ENCODE data around the gene CNTNAP2. TPM values are rescaled to one million over a fixed set of nuclear protein-coding genes. Genes with fewer than 3 reads are reported as not detected.

Gene CNTNAP2
- total RNA-seq, 3 donors from 2014 or later (not counting 1 experiment from before 2014, with no cell fraction given): 0.18 to 1.1 TPM; not detected in 1

DNA sequence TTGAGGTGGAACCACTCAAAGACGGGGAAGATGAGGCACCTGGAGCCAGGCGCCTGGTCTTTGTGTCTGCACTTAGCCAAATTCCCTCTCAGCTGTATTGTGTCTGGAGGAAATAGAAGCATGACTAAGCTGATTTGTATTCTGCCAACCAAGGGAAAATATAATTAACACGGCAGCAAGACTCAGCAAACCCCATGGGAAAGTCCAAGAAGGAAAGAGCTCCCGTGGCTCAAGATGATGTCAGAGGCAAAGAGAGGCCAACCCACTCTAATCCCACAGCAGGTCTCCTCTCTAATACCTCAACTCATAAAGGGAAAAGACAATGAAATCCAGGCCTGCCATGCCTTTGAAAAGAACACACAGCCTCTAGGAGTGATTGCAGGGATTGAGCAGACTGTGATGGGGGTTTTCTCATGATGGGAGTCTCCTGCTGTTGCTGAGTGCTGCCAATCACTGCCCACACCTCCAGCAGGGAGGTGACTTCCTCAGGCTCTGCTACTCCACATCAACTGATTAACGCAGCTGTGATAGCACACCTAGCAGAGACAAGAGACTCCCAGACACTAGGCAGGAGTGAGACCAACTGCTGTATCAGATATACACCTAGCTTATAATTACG lies 2218.5 kb downstream of the CNTNAP2 start:
- Mint-ChIP-seq H3K4me1 (peaks cover 13 to 26% of the 10 kb centered on the region in 2 donors), H3K27ac (no peak overlapping the region), H3K27me3 (ENCODE audit: low read depth in 2 of 2) (peaks cover 42 to 65% of the 10 kb centered on the region in 2 donors), H3K36me3 (no peaks in the 10 kb centered on the region), H3K9me3 (peaks cover 11 to 15% of the 10 kb centered on the region in 2 donors), H3K4me3 (no peak overlapping the region)
- TF ChIP-seq, protein P1, sequence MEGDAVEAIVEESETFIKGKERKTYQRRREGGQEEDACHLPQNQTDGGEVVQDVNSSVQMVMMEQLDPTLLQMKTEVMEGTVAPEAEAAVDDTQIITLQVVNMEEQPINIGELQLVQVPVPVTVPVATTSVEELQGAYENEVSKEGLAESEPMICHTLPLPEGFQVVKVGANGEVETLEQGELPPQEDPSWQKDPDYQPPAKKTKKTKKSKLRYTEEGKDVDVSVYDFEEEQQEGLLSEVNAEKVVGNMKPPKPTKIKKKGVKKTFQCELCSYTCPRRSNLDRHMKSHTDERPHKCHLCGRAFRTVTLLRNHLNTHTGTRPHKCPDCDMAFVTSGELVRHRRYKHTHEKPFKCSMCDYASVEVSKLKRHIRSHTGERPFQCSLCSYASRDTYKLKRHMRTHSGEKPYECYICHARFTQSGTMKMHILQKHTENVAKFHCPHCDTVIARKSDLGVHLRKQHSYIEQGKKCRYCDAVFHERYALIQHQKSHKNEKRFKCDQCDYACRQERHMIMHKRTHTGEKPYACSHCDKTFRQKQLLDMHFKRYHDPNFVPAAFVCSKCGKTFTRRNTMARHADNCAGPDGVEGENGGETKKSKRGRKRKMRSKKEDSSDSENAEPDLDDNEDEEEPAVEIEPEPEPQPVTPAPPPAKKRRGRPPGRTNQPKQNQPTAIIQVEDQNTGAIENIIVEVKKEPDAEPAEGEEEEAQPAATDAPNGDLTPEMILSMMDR (IDR thresholded peaks at IDR 0.05): no peak
- Histone ChIP-seq H3K4me1 (ENCODE audit: control insufficient read depth, insufficient read depth, low read length) (peaks cover 9% of the 10 kb centered on the region), H3K9me3 (ENCODE audit: control insufficient read depth, insufficient read depth, low read length) (peaks cover 4% of the 10 kb centered on the region), H3K4me3 (ENCODE audit: low read length) (no peak overlapping the region), H3K36me3 (ENCODE audit: control insufficient read depth, insufficient read depth, low read length) (no peaks in the 10 kb centered on the region), H3K27me3 (ENCODE audit: control insufficient read depth, insufficient read depth, low read length) (peaks cover 13% of the 10 kb centered on the region), H3K27ac (ENCODE audit: low read length) (no peak overlapping the region)
- 45% methylated on average over 6 of the region's 6 CpGs for WGBS (ENCODE audit: insufficient coverage)
- ATAC-seq (no peak), DNase-seq (no peak)
- intact Hi-C loops (cut with micrococcal nuclease): no loop called here

DNA sequence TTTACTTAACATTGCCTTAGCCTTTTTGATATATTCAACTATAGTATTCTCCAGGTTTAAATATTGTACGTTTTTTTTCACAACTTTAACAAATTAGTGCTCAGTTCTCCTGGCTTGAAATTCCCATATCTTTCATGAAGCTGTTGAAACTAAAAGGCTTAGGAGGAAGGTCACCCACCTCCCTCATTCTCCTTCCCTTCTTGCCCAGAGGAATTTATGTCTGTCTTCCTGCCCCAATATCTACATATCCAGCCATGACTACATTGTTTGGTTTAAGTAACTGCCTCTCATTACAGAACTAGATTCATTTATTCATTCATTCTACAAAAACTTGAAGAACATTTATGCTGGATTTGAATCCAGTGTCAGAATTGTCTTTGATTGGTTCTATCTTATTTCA lies 2219.2 kb downstream of the CNTNAP2 start:
- intact Hi-C loops (cut with micrococcal nuclease): no loop called here
- Mint-ChIP-seq H3K36me3 (no peaks in the 10 kb centered on the region), H3K27ac (no peak overlapping the region), H3K4me1 (peaks cover 13 to 23% of the 10 kb centered on the region in 2 donors), H3K27me3 (ENCODE audit: low read depth in 2 of 2) (peaks cover 46 to 71% of the 10 kb centered on the region in 2 donors), H3K9me3 (peaks cover 6 to 8% of the 10 kb centered on the region in 2 donors), H3K4me3 (no peak overlapping the region)
- Histone ChIP-seq H3K27me3 (ENCODE audit: control insufficient read depth, insufficient read depth, low read length) (peaks cover 19% of the 10 kb centered on the region), H3K4me1 (ENCODE audit: control insufficient read depth, insufficient read depth, low read length) (peaks cover 9% of the 10 kb centered on the region), H3K4me3 (ENCODE audit: low read length) (no peak overlapping the region), H3K27ac (ENCODE audit: low read length) (no peak overlapping the region), H3K9me3 (ENCODE audit: control insufficient read depth, insufficient read depth, low read length) (peaks cover 4% of the 10 kb centered on the region), H3K36me3 (ENCODE audit: control insufficient read depth, insufficient read depth, low read length) (no peaks in the 10 kb centered on the region)
- DNase-seq (no peak), ATAC-seq (no peak)
- WGBS (ENCODE audit: insufficient coverage): 83% methylated on average over 1 of the region's 1 CpG
- TF ChIP-seq, protein P1 (IDR thresholded peaks at IDR 0.05): no peak

DNA sequence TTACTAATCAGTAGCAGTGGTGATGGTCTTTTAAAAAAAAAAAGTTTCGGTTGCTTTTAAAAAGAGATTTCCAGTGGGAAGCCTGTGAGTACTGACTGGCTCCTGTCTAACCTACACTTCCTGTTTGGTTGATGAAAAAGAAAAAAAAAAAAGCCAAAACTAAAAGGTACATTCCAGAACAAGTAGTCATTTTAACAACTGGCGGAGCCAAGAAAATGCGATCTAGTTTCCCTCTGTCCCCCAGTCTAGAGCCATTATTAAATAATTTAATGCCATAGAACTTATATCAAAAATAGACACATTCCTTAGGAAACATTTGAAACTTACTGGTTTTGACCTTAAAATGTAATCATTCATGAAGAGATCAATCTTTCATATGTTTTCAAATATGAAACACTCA lies 2219.8 kb downstream of the CNTNAP2 start:
- Mint-ChIP-seq H3K9me3 (peaks cover 2% of the 10 kb centered on the region in 2 donors), H3K27me3 (ENCODE audit: low read depth in 2 of 2) (peaks cover 50 to 74% of the 10 kb centered on the region in 2 donors), H3K4me1 (peaks cover 13 to 18% of the 10 kb centered on the region in 2 donors), H3K27ac (no peak overlapping the region), H3K36me3 (no peaks in the 10 kb centered on the region), H3K4me3 (no peak overlapping the region)
- no peak for DNase-seq
- 85% methylated on average over 2 of the region's 3 CpGs for WGBS (ENCODE audit: insufficient coverage)
- no peak for ATAC-seq
- Histone ChIP-seq H3K36me3 (ENCODE audit: control insufficient read depth, insufficient read depth, low read length) (no peaks in the 10 kb centered on the region), H3K4me3 (ENCODE audit: low read length) (no peak overlapping the region), H3K9me3 (ENCODE audit: control insufficient read depth, insufficient read depth, low read length) (peaks cover 2% of the 10 kb centered on the region), H3K27me3 (ENCODE audit: control insufficient read depth, insufficient read depth, low read length) (peaks cover 19% of the 10 kb centered on the region), H3K27ac (ENCODE audit: low read length) (no peak overlapping the region), H3K4me1 (ENCODE audit: control insufficient read depth, insufficient read depth, low read length) (peaks cover 9% of the 10 kb centered on the region)
- intact Hi-C loops (cut with micrococcal nuclease): no loop called here
- TF ChIP-seq, protein P1 (IDR thresholded peaks at IDR 0.05): no peak

Measured in natural killer cell (primary cell).